Left forelimb (tissue), 1 donor: ENCODE results near the gene KCNQ1.

ENCODE experiments used
- DNase-seq: peaks from one replicate; pipeline ENCODE4 v3.0.0-alpha.2; 2018; ENCODE audit warnings: low spot score

KCNQ1 gene

GRCh38 chr11:2651054-2651617, 206.3 kb downstream of the KCNQ1 start:
- no peak for DNase-seq

DNA sequence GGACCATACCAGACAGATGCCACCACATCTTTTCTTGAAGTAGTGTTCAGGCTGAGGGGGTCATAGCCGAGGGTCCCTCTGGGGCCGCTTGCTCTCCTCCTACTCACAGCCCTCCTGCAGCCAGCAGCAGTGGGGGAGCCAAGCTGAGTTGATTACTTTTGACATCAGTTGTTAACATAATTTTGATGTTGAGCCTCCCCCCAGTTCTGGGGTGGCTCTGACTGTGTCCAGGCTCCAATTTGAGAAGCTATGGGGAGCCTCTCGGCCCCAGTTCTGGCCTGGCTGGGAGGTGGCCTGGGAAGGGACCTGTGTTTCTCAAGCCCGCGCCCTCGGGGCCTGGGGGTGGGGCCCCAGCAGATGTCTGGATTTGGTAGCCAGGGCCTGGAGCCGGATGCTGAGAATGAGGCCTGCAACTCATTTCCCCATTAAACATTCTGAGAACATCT, 207.0 kb downstream of the KCNQ1 start:
- peak; percentile 68 for DNase-seq

- no peak for DNase-seq
These were observed 207.8 kb downstream of the KCNQ1 start for GRCh38 chr11:2652333-2653197.

GRCh38 chr11:2653198-2653551, 208.4 kb downstream of the KCNQ1 start:
- peak; percentile 64 for DNase-seq

DNA sequence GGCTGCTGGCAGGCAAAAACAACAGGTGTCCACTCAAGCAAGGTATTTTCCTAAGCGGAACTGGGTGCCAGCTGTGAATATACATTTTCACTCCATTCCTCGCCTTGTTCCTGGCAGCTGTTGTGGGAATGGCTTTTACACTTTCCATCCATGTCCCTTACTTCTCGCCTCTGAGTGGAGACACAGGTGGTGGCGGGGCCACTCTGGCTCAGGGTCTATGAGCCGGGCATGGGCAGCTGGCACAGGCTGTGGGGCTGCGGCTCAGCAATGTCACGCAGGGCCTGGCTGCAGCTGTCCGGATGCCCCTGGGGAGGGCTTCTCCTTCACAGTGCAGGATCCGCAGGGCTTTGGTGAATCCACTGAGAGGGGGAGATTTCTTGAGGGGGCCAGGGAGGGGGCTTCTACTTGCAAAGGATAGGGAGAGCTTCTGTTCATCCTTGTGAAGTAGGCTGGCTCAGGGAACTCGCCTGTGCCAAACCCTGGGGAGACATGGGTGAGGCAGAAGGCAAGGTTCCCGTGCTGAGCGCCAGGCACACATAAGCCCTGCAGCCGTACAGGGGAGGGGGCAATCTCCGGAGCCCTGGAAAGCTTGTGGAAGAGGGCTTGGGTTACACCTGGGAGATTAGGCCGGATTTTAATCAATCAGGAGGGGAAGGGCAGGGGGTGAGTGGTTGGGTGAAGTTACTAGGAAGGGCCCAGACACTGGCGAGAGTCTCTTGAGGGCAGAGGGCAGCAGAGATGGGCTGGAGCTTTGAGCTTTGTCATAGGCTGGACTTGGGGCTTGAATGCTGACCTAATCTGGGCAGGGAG, 209.3 kb downstream of the KCNQ1 start:
- peak; percentile 76 for DNase-seq

DNA sequence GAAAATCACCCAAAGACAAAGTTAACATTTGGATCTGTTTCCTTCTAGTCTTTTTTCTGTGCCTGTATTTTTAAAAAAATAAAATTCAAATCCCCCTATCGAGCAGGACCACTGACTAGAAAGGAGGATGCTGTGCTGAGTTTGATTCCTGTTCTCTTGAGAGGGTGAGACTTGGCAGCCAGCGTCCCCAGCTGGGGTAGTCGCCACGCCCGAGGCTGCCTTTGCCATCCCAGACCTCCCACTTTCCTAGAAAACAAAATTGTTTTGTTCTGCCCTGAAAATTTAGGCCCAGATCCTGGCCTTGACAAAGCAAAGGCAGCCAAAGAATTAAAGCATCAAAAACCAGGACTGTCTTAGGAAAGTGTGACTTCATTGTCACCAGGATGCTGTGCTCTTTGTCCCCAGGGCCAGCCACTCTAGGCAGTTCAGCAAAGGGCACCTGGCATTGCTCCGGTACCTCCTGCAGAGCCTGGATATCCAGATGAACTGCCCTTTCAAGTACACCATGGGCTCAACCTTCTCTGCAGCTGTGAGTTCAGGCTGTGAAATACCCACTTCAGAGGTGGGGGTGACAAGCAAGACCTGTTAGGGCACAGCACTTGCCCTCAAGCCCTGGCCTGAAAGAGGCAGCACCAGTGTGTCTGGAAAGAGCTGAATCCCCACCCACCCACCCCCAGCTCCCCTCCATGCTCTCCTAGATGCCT, 210.4 kb downstream of the KCNQ1 start:
- DNase-seq: no peak

- peak; percentile 60 for DNase-seq
These were observed 211.2 kb downstream of the KCNQ1 start for GRCh38 chr11:2655834-2656622.

- no peak for DNase-seq
These were observed 212.1 kb downstream of the KCNQ1 start for GRCh38 chr11:2656859-2657258.

- no peak for DNase-seq
These were observed 213.0 kb downstream of the KCNQ1 start for GRCh38 chr11:2657697-2658284.

DNA sequence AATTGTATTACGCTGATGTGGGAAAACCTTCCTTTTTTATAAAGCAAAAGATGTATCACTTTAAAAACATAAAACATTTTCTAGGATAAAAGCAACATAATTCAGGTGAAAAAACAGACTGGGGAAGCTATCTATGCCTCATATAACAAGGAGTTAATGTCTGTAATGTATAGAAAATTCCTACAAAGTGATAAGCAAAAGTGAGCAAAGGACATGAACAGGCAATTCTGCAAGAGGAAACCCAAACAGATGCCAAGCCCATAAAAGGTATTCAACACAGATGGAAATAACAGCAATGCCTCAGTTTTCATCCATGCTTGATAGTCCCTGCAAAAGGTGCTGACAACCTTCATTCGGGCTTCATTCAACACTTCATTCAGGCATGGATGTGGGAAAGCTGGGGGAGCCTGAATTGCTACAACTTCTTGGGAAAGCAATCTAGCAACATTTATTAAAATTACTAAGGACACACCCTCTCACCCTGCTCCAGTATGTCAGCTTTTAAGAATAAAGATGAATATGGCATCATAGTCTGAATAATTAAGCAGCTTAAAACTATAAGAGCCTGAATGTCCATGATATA, 215.6 kb downstream of the KCNQ1 start:
- no peak for DNase-seq

- no peak for DNase-seq
These were observed 216.6 kb downstream of the KCNQ1 start for GRCh38 chr11:2661173-2662023.

- DNase-seq: peak; percentile 54
These were observed 217.2 kb downstream of the KCNQ1 start for GRCh38 chr11:2662024-2662312.

DNA sequence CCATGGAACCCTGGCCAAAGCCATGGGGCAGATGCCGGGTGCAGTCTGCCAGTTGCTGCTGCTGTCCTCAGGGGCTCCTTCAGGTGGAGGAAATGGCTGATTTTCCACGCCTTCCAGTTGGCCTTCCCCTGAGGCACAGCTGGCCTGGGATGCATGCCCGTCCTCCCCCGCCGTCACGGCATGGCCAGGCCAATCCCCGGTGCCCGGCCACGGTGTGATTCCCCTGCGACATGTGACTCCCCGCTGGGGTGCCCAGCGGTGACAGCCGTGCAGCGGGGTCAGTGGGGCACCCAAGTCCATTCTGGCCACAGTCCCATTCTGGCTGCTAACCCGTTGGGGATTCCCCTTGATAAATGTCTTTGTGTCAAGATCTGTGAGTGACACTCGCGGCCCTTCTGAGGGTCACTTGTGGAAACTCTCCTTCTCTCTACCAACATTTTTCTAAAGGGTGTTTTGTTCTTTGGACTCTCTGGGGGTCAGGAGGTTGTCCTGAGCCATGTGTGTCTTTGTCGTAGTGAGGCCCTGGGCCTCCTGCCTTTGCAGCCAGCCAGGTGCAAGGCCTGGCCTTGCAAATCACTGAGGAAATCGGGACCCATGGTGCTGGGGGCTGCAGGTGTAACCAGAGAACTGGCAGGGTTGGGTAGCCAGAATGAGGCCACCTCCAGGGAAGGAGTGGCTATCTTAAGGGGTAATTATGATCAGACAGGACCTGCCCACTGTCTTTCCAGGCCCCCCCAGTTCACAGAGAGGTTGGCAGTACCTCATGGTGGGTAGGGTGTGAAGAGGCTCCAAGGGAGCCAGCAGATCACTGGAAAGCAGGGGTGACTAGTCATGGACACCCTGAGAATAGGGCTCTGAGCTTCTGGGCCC, 217.9 kb downstream of the KCNQ1 start:
- DNase-seq: peak; percentile 61

- DNase-seq: no peak
These were observed 218.7 kb downstream of the KCNQ1 start for GRCh38 chr11:2663506-2663905.

DNA sequence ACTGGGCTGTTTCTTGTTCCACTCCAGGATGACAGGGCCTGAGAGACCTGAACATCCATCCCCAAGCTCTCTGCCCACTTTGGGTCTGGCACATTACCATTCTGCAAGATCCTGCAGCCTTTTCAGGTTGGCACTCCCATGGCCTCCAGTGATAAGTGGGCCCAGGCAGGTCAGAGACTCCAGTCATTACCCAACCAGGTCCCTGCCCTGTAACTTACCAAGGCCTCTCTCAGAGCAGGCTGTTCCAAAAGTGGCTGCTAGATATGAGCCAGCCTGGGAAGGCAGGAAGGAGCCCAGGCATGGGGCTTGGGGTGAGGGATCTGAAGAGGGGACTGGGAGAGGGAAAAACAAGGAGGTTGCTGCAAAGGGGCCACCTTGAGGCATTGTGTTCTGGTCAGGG, 219.1 kb downstream of the KCNQ1 start:
- no peak for DNase-seq

DNA sequence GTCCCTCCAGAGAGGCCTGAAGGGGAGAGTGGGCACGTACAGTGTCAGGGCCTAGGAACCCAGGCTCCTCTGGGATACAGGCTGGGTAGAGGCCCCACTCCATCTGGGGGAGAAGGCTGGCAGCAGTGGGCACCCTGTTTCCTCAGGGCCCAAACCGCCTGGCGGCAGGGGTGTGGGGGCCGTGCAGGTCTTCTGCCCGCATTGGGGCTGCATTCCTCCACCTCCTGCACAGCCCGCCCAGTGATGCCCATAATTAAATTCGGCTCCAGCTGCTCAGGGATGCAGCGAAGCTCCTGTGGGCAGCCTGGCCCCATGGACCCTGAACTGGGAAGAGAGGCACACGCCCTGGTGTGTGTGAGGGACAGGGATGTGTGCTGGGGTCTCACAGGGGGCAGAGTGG, 219.6 kb downstream of the KCNQ1 start:
- DNase-seq: peak; percentile 52

- DNase-seq: peak; percentile 64
These were observed 220.2 kb downstream of the KCNQ1 start for GRCh38 chr11:2664791-2665525.
